HG02870 (cell line): ENCODE results near the gene C12orf56.
"Not testable (repeated sequence)": the region's sequence is repeated elsewhere in the genome, so short reads cannot be mapped to it uniquely, and the experiment has no call there.

Source experiments
- ATAC-seq: cut with Tn5 transposase; IDR thresholded peaks from one replicate; pipeline ENCODE4 v1.9.1; 2021; ENCODE audit warnings: mild to moderate bottlenecking, moderate library complexity; ENCODE audit not compliant: unreplicated experiment

C12orf56 gene

DNA sequence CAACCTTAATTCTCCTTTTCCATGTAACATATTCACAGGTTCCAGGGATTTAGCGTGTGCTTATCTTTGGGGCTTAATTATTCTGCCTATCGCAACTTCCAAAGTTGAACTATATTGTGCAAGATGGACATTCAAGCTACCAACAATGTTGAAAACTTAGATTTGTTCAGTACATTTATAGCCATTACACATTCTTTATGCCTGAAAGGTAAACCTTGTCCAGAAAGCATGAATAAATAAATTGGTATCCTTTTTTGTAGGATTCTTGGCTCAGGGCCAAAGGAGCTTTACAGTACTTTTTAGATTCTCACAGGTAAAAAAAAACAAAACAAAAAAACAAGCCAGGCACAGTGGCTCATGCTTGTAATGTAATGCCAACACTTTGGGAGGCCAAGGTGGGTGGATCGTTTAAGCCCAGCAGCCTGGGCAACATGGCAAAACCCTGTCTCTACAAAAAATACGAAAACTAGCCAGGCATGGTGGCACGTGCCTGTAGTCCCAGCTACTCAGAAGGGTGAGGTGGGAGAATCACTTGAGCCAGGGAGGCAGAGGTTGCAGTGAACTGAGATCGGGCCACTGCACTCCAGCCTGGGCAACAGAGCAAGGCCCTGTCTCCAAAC is 3.3 kb downstream of the C12orf56 start:
- no peak for ATAC-seq

DNA sequence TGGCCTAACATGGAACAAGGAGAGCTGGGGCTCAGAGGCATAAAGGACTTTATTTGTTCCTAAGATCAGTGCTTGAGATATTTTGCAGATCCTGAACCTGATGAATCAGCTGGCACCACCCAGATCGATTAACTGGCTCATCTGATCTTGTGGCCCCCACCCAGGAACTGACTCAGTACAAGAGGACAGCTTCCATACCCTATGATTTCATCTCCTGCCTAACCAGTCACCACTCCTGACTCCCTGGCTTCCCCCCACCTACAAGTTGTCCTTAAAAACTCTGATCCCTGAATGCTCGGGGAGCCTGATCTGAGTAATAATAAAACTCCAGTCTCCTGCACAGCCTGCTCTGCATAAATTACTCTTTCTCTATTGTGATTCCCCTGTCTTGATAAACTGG is 5.1 kb downstream of the C12orf56 start:
- no peak for ATAC-seq

DNA sequence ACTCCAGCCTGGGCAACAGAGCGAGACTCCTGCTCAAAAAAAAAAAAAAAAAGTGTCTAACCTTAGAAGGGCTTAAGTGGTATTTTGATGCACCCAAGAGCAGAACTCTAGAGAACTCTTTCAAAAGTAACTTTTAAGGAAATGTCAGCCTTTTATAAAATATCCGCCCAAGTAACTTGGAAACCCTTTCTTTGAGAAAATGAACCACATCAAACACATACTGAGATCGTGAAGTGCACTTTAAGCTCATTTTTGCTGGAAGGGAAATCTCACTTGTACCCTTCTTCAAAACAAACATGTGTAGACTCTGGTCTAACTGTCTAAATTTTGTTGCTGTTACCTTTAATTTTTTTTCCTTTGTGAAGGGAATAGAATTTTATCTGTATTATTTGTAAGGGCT is 5.5 kb downstream of the C12orf56 start:
- ATAC-seq: no peak

DNA sequence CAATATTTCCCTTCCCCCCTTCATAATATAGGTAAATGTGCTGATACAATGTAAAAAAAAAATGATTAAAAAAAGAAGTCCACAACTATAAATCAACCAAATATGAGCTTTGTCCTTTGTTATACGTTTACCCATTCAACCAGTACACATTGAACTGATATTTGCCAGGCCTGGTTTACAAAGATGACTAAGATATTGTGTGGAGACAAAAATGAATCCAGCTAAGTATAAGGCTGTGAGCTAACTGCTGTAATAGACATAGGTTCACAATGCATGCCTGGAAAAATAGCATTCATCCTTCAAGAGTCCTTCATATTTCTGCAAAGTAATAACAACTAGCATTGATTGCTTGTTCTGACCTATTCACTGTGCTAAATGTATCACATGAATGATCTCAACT is 6.9 kb downstream of the C12orf56 start:
- no peak for ATAC-seq

DNA sequence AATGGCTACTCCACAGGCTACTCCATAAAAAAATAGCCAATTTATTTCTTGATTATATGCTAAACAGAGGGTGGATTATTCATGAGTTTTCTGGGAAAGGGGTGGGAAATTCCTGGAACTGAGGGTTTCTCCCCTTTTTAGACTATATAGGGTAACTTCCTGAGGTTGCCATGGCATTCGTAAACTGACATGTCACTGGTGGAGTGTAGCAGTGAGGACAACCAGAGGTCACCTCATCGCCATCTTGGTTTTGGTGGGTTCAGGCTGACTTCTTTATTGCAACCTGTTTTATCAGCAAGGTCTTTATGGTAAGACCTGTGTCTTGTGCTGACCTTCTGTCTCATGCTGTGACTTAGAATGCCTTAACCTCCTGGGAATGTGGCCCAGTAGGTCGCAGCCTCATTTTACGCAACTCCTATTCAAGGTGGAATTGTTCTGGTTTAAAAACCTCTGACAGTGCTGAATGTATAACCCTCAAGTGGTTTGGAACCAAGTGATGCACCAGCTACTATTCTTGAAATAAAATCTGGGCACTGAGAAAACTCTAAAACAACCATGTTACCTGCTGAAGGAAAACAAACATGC is 27.7 kb downstream of the C12orf56 start:
- no peak for ATAC-seq

DNA sequence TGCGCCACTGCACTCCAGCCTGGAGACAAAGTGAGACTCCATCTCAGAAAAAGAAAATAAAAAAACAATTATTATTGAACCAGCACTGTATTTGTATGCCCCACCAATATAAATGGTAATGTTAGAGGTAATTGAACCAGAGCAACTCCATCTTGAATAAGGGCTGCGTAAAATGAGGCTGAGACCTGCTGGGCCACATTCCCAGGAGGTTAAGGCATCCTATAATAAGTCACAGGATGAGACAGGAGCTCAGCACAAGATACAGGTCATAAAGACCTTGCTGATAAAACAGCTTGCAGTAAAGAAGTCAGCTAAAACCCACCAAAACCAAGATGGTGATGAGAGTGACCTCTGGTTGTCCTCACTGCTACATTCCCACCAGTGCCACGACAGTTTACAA is 29.4 kb downstream of the C12orf56 start:
- ATAC-seq: not testable (repeated sequence)

DNA sequence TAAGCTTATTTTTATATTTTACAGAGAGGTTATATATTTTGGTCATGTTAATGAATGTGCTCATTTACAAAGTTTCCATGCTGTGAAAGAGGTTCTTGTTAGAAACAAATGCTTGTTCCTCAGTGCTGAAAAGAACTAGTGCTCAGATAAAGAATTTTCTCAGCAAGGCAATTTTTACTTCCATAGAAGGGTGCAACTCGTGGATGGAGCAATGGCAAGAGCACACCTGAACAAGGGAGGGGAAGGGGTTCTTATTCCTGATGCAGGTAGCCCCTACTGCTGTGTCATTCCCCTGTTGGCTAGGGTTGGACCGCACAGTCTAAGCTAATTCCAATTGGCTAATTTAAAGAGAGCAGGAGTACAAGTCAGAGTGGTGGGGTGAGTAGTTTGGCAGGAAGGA is 34.3 kb downstream of the C12orf56 start:
- not testable (repeated sequence) for ATAC-seq

DNA sequence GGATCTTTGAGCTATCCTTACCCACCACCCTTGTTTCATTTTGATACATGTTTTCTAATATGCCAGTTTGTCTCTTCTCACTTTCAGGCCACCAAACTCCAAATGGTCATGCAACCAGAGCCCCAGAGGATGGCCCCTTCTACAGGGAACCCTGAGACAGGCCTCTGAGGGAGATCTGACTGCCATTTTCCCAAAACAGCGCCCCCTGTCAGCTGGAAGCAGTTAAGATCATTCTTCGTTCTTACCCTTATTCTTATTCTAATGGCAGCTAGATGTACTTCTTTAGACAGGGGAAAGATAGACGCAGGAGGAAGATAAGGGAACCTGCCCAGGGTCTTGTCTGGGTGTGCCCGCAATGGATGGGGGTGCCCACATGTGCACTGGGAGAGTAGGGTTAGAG is 38.4 kb downstream of the C12orf56 start:
- ATAC-seq: no peak

DNA sequence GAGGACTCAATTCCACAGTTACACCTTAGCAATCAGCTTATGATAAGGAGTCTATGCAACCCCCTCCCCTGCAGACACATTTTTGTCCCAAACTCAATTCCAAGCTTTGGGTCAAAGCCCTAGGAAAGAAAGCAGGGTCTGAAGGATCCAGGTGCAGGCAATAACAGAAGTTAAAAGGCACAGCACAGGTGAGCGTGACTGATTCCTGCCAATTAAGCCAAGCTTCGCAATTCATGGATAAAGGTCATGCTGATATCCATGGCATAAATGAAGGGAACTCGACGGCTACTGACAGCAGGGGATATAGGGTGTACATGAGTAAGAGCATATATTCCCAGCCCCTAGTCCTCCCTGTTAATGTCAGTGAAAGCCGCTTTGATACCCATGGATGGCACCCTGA is 39.3 kb downstream of the C12orf56 start:
- no peak for ATAC-seq

DNA sequence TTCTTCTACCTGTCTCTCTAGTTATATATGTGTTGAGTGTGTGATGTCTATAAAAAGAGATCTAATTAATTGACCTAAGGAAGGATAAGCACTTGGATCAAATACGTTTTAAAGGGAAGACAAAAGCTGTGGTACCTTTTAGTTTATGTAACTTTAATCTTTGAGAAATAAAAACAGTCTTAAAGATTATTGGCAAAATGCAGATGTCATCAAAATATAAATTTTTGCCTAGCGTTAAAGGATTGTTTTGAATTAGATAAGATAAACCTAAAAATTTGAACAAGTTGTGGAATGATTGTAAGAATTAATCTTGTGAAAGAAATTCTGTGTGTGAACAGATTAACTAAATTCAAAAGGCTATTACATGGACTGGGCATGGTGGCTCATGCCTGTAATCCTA is 42.9 kb downstream of the C12orf56 start:
- no peak for ATAC-seq

DNA sequence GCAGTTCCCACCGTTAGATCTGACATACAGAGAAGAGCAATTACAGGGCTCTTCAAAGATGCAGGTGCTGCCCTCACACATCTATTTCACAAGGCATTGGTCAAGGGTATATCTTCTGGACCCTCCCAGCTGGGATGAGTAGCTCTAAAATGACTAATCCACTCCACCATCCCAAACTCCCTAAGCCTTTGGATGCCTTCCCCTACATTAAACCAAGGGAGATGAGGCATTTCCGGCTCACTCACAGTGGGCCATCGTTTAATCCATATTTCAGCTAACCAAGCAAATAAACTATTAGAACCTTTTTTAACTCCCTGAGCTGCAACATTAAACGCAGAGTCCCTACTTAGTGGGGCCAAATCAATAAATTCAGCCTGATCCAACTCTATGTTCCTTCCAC is 45.9 kb downstream of the C12orf56 start:
- not testable (repeated sequence) for ATAC-seq

DNA sequence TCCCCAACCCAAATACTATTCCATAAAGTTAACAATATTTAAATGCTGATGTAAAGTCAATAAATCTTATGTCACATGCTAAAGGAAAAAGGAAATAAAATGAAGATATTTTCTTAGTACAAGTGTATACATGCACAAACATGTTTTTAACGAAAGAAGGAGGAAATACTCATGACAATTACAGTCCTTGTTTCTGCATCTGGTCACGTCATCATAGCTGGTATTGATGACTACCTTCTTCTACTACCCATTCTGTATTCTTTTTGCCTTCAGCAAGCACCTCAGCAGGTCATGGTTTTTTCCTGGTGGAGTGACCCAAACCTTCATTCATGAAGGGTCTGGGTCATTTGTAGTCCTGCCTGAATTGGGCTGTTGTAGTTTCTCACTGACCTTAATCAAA is 50.0 kb downstream of the C12orf56 start:
- ATAC-seq: not testable (repeated sequence)

DNA sequence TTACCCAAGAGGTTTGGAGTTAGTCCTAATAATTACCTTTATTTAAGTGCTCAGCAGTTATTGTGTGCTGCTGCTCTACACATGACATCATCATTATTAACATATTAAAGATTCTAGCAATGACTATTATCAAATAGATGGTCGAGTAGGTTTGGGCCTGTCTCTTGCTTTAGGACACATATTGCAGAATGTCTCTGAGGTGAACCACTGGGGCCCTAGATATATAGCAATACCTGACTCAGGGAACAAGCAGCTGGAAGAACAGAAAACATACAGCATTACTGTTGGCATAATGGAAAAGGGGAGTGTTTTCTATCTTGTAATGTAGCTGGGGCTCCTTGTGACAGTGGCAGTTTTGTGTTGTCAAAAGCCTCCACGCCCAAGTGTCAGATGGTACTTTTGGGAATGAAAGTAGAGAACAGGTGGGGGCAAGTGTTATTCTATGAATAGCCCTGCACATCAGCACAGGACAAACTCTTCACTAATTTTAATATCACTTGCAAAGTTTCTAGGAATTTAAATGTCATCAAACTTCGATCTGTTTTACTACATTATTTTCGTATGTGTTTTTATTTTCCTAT is 54.6 kb downstream of the C12orf56 start:
- no peak for ATAC-seq

DNA sequence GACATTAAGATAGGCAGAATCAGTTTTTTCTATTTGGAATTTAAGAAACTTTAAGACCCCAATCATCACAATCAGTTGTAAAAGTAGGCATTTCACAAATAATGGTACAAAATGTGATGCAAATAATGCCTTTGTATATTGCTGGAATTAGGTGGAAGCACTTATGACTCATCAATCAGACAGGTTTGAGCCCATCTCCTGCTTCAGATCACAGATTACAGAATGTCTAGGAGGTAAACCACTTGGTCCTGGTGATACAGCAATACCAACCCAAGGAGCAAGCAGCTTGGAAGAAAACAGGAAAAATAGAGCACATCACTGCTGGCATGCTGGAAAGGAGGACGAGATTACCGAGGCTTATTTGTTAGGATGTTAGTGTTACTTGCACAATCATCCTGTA is 57.6 kb downstream of the C12orf56 start:
- no peak for ATAC-seq

DNA sequence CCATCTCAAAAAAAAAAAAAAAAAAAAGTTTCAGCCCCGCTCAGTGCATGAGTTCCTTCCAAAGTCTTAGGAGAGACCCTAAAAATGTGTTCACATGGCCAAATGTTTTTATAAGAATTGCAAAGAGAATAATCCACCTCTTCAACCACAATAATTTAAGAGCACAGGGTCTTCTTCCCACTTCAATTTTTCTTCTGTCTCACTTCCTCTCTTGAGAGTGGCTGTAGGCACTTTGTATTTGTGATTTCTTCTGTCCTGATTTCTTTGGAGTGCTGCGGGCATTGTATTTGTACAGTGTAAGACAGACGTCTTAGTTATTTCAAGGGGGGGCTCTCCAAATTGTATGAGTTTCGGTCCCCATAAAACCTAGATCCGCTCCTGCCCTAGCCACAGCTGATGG is 58.3 kb downstream of the C12orf56 start:
- ATAC-seq: no peak

DNA sequence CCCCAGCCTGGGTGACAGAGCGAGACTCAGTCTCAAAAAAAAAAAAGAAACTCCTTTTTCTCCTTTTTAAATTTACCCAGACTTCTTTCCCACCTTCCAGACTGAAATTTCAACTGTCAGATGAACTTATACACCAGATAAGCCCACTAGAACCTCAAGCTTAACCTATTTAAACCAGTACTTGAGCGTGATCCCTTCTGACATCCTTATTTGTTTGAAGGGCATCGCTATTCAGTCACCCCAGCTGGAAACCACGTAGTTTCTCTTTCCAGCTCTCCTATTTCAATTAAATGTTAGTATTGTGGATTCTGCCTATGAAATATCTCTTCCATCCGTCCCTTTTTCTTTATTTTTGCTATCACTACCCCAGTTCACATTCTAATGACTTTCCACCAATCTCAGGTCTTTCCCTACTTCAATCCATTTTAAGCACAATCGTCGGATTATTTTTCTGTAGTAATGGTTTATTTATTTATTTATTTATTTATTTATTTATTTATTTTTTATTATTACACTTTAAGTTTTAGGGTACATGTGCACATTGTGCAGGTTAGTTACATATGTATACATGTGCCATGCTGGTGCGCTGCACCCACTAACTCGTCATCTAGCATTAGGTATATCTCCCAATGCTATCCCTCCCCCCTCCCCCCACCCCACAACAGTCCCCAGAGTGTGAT is 61.4 kb downstream of the C12orf56 start:
- ATAC-seq: not testable (repeated sequence)

DNA sequence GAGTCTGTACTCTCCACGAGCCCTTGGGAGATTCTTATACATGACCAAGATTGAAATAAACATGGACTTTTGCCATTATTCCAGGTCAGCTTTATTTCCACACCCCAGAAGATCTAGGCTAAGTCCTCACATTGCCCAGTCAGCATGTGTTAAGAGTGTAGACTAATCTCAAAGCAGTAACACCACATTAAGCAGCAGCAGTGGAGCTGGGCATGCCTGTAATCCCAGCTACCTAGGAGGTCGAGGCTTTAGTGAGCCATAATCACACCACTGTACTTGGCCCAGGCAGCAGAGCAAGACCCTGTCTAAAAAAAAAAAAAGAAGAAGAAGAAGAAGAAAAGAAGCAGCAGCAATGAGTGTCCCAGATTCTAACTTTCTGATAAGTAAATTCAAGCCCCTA is 65.5 kb downstream of the C12orf56 start:
- no peak for ATAC-seq

DNA sequence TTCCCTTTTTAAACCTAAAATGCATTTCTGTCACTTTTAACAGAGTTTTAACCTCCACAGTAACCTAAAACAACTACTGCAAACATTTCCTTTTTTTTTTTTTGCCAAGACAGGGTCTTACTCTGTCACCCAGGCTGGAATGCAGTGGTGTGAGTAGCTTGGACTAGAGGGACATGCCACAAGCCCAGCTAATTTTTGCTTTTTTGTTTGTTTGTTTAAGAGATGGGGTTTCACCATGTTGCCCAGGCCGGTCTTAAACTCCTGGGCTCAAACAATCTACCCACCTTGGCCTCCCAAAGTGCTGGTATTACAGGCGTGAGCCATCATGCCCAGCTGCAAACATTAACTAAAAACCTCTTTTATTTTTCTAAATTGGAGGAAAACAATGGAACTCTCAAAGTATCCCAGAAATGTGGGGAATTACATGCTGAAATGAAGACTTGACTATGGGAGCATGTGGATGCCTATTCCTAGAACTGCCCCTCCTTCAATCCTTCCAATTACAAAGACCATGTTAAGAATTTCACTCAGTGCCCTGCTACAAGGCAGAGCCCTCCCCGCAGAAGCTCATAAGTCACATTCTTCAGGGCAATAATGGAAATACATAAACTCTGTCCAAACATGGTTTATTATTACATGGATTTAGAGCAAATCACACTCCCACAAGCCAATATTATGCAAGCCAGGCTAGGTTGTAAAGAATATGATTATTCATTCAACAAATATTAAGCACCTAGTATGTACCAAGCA is 66.9 kb downstream of the C12orf56 start:
- no peak for ATAC-seq

DNA sequence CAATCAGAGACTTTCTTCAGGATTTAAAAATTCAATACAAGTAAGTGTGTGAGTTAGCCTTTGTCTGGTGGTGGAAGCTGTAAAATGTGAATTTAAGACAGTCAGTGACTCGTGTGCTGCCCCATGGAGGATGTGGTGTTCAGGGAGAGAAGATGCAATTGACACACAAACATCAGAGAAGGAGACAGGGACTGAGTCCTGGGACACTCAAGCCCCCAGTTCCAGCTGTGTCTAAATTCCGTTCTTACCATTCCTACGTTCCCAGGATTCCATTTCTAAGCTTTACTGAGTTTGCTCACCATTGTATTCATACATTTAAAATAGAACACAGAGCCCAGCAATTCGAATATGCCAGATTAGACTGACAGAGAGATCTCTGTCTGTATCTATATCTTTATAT is 67.6 kb downstream of the C12orf56 start:
- no peak for ATAC-seq

DNA sequence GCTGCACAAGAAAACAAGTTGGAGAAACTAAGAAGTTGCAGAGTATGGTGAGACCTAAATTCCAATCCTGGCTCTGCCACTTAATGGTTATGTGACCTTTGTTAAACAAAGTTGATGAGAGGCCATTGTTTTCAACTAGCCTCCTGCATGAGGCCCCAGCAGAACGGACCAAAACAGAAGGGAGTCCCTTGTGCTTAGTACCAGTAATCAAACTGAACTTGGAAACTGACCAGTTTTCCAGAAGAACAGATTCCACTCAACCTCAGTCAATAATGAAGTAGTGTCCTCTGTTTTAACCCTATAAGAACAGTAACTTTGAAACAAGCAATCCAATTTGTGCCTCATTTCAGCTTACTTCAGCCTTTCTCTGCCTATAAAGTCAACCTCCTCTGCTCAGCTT is 69.9 kb downstream of the C12orf56 start:
- ATAC-seq: no peak

DNA sequence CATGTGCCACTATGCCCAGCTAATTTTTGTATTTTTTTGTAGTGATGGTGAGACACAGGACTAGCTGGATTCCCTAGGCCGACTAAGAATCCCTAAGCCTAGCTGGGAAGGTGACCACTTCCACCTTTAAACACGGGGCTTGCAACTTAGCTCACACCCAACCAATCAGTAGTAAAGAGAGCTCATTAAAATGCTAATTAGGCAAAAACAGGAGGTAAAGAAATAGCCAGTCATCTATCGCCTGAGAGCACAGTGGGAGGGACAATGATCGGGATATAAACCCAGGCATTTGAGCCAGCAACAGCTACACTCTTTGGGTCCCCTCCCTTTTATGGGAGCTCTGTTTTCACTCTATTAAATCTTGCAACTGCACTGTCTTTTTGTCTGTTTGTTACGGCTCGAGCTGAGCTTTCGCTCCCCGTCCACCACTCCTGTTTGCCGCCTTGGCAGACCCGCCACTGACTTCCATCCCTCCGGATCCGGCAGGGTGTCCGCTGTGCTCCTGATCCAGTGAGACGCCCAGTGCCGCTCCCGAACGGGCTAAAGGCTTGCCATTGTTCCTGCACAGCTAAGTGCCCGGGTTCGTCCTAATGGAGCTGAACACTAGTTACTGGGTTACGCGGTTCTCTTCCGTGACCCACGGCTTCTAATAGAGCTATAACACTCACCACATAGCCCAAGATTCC is 70.9 kb downstream of the C12orf56 start:
- ATAC-seq: not testable (repeated sequence)
